SIG-M5 treated with dmso at 0.1 percent for 504 hours (cell line): Measurements from ENCODE around the gene RPLP2.
A peak's percentile ranks its signal among the peaks of the same experiment; 100 is the strongest.

Experiments used
- DNase-seq: peaks from one replicate; lab custom pipeline; 2025; ENCODE audit not compliant: unreplicated experiment; lab: John Stamatoyannopoulos, UW

The RPLP2 gene

GRCh38 chr11:803770-804598 lies 5.8 kb upstream of the RPLP2 start:
- no peak for DNase-seq

GRCh38 chr11:804599-804964 lies 5.2 kb upstream of the RPLP2 start:
- no peak for DNase-seq

GRCh38 chr11:808427-809286 lies 1.1 kb upstream of the RPLP2 start:
- DNase-seq = no peak

- DNase-seq = no peak
These were observed 337 bp downstream of the RPLP2 start for GRCh38 chr11:810040-810567.

GRCh38 chr11:811446-812245 lies 1.9 kb downstream of the RPLP2 start:
- no peak for DNase-seq

- DNase-seq = no peak
These were observed 2.6 kb downstream of the RPLP2 start for GRCh38 chr11:812390-812789.

GRCh38 chr11:813072-813455 lies 3.3 kb downstream of the RPLP2 start:
- no peak for DNase-seq

- DNase-seq = no peak
These were observed 3.8 kb downstream of the RPLP2 start for GRCh38 chr11:813456-814096.

GRCh38 chr11:815675-816432 lies 6.1 kb downstream of the RPLP2 start:
- no peak for DNase-seq

- DNase-seq = no peak
These were observed 6.6 kb downstream of the RPLP2 start for GRCh38 chr11:816433-816779.

- no peak for DNase-seq
These were observed 8.8 kb downstream of the RPLP2 start, which contains the start of gene PNPLA2 for GRCh38 chr11:818396-819128. PNPLA2 (plus strand) TSS chr11:818914; CDS start chr11:819719, 805 bp downstream.

- DNase-seq = peak; percentile 82
These were observed 9.6 kb downstream of the RPLP2 start for GRCh38 chr11:819129-819931.

GRCh38 chr11:819943-820649 lies 10.3 kb downstream of the RPLP2 start:
- DNase-seq = peak; percentile 84

- no peak for DNase-seq
These were observed 11.1 kb downstream of the RPLP2 start for GRCh38 chr11:820655-821511.

- DNase-seq = no peak
These were observed 12.0 kb downstream of the RPLP2 start for GRCh38 chr11:821512-822371.
